ENCODE measurements around the gene SP5. TPM values are rescaled to one million over a fixed set of nuclear protein-coding genes. Genes with fewer than 3 reads are reported as not detected.

SP5 gene
- total RNA-seq, 1 donor, result not detected

GRCh38 chr2:170679607-170680079 is 35.5 kb upstream of the SP5 start:
- H3K4me3 ChIP-seq (ENCODE audit: low read depth, low read length), result no peak overlapping the region
- peak; percentile 4 for DNase-seq (ENCODE audit: low read depth)
- TF ChIP-seq CTCF (IDR thresholded peaks at IDR 0.05; ENCODE audit: insufficient read depth, low read length), result no peak

GRCh38 chr2:170680172-170680941 is 34.8 kb upstream of the SP5 start:
- TF ChIP-seq CTCF (IDR thresholded peaks at IDR 0.05; ENCODE audit: insufficient read depth, low read length), result no peak
- no peak for DNase-seq (ENCODE audit: low read depth)
- H3K4me3 ChIP-seq (ENCODE audit: low read depth, low read length), result no peak overlapping the region

- no peak overlapping the region for H3K4me3 ChIP-seq (ENCODE audit: low read depth, low read length)
- DNase-seq (ENCODE audit: low read depth), result no peak
- no peak for TF ChIP-seq CTCF (IDR thresholded peaks at IDR 0.05; ENCODE audit: insufficient read depth, low read length)
These were observed 33.8 kb upstream of the SP5 start for GRCh38 chr2:170681311-170681710.

GRCh38 chr2:170685591-170685990 is 29.5 kb upstream of the SP5 start:
- TF ChIP-seq CTCF (IDR thresholded peaks at IDR 0.05; ENCODE audit: insufficient read depth, low read length), result no peak
- no peak overlapping the region for H3K4me3 ChIP-seq (ENCODE audit: low read depth, low read length)
- DNase-seq (ENCODE audit: low read depth), result no peak

- no peak for DNase-seq (ENCODE audit: low read depth)
- no peak for TF ChIP-seq CTCF (IDR thresholded peaks at IDR 0.05; ENCODE audit: insufficient read depth, low read length)
- no peak overlapping the region for H3K4me3 ChIP-seq (ENCODE audit: low read depth, low read length)
These were observed 25.7 kb upstream of the SP5 start for GRCh38 chr2:170689481-170689880.

- DNase-seq (ENCODE audit: low read depth), result no peak
- TF ChIP-seq CTCF (IDR thresholded peaks at IDR 0.05; ENCODE audit: insufficient read depth, low read length), result no peak
- H3K4me3 ChIP-seq (ENCODE audit: low read depth, low read length), result no peak overlapping the region
These were observed 24.5 kb upstream of the SP5 start for GRCh38 chr2:170690640-170691039.

GRCh38 chr2:170694316-170694715 is 20.8 kb upstream of the SP5 start:
- no peak for DNase-seq (ENCODE audit: low read depth)
- no peak overlapping the region for H3K4me3 ChIP-seq (ENCODE audit: low read depth, low read length)
- TF ChIP-seq CTCF (IDR thresholded peaks at IDR 0.05; ENCODE audit: insufficient read depth, low read length), result no peak
